HL-60 (cell line): ENCODE data around the gene EPS15.

Experiments used
- DNase-seq, 2 experiments: peaks; one replicate each; pipeline ENCODE4 v3.0.0-alpha.2; 2010 to 2020; ENCODE audit warnings: low read depth in 1 of 2, low spot score in 1 of 2
- H3K27ac ChIP-seq: fragments of 250-450 bp; sonication (Bioruptor Pico); replicated peaks from 2 replicates; pipeline ENCODE4 v1.5.1; 2020; ENCODE audit warnings: mild to moderate bottlenecking, moderate library complexity
- H3K27me3 ChIP-seq: fragments of 250-450 bp; sonication (Bioruptor Pico); 2 replicates; pipeline ENCODE4 v1.5.1; 2021; ENCODE audit warnings: mild to moderate bottlenecking, moderate library complexity; ENCODE audit not compliant: insufficient read depth, poor library complexity, severe bottlenecking
- H3K4me3 ChIP-seq: replicated peaks from 2 replicates; pipeline ENCODE4 v1.5.1; 2011; ENCODE audit warnings: mild to moderate bottlenecking, control low read depth, low read length; ENCODE audit not compliant: insufficient read depth
- GABPA ChIP-seq: IDR thresholded peaks from 2 replicates; pipeline ENCODE4 v1.6.1; 2012; ENCODE audit warnings: low read depth
- POLR2AphosphoS5 ChIP-seq: IDR thresholded peaks from 2 replicates; pipeline ENCODE4 v1.6.1; 2012; ENCODE audit warnings: low read depth
- SPI1 ChIP-seq: IDR thresholded peaks from 2 replicates; pipeline ENCODE4 v1.6.1; 2012; ENCODE audit warnings: low read depth, mild to moderate bottlenecking, borderline replicate concordance
- TF ChIP-seq, protein P1 (sequence below): IDR thresholded peaks from one replicate; pipeline ENCODE4 v1.5.1; 2011; ENCODE audit warnings: low read length, control low read depth, inconsistent platforms; ENCODE audit not compliant: insufficient read depth
- TF ChIP-seq, protein P2 (sequence below): IDR thresholded peaks from 2 replicates; pipeline ENCODE4 v1.6.1; 2012; ENCODE audit warnings: low read depth; ENCODE audit not compliant: insufficient replicate concordance

EPS15 gene

DNA sequence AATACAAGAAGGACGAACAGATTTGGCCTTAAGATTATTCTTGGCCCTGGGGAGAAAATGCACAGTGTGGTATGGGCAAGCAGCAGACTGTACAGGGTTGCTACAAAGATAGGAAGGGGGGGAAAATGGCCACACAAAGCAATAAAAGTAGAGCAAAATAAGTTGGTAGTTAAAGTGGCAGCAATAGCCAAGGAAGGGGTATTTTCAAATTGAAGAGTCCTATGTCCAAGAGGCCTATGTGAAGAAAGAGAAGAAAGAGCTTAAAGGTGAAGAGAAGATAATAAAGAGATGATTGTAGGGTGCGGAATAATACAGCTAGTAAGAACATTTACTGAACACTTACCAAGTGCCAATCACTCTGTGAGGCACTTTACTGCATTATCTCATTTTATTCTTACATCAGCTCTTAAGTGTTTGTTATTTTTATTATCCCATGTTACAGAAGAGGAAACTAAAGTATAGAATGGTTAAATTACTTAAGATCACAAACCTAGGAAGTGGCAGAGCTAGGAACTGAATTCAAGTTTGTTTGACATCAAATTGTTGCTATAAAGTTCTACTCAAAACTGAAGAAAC, 100.6 kb downstream of the EPS15 start:
- Histone ChIP-seq H3K4me3 (no peak overlapping the region), H3K27me3 (no peaks in the 10 kb centered on the region), H3K27ac (no peak overlapping the region)
- TF ChIP-seq GABPA, result no peak
- TF ChIP-seq, protein P1, sequence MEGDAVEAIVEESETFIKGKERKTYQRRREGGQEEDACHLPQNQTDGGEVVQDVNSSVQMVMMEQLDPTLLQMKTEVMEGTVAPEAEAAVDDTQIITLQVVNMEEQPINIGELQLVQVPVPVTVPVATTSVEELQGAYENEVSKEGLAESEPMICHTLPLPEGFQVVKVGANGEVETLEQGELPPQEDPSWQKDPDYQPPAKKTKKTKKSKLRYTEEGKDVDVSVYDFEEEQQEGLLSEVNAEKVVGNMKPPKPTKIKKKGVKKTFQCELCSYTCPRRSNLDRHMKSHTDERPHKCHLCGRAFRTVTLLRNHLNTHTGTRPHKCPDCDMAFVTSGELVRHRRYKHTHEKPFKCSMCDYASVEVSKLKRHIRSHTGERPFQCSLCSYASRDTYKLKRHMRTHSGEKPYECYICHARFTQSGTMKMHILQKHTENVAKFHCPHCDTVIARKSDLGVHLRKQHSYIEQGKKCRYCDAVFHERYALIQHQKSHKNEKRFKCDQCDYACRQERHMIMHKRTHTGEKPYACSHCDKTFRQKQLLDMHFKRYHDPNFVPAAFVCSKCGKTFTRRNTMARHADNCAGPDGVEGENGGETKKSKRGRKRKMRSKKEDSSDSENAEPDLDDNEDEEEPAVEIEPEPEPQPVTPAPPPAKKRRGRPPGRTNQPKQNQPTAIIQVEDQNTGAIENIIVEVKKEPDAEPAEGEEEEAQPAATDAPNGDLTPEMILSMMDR, result no peak
- DNase-seq, result no peak

DNA sequence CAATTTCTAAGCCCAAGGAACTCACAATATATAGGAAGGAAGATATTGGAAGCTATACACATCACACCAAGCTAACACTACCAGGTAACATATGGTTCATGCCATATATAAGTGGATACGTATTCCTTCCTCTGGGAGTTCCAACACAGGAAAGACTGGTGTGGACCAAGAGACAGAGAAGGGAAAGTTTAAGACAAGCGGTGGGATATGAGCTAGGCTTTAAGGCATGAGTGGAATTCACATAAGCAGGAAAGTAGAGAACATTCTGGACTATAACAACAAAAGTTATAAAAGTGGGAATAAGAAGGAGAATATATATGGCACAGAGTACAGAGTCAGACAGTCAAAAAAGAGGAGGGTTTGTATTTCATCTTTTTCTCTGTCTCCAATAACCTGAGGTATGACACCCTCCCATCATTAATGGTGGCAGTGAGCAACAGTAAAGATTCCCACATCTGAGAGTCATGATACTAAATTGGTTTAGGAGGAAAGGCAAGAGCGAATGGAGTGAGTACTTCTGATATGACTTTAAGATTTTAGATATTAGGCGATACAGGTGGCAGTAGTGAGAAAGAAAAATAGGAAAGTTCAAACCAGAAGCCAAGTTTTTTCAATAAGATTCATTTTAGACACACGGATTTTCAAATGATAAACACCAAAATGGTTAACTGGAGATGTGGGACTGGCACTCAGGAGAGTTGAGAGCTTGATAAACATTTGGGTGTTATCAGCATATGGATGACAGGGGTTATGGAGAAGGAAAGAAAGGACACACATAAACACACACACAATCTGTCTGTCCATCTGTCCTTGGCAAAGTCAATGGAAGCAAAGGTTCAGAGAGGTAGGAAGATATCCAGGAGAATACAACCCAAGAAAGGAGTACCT, 101.3 kb downstream of the EPS15 start:
- TF ChIP-seq SPI1 (no peak), POLR2AphosphoS5 (no peak), GABPA (no peak)
- TF ChIP-seq, protein P2, sequence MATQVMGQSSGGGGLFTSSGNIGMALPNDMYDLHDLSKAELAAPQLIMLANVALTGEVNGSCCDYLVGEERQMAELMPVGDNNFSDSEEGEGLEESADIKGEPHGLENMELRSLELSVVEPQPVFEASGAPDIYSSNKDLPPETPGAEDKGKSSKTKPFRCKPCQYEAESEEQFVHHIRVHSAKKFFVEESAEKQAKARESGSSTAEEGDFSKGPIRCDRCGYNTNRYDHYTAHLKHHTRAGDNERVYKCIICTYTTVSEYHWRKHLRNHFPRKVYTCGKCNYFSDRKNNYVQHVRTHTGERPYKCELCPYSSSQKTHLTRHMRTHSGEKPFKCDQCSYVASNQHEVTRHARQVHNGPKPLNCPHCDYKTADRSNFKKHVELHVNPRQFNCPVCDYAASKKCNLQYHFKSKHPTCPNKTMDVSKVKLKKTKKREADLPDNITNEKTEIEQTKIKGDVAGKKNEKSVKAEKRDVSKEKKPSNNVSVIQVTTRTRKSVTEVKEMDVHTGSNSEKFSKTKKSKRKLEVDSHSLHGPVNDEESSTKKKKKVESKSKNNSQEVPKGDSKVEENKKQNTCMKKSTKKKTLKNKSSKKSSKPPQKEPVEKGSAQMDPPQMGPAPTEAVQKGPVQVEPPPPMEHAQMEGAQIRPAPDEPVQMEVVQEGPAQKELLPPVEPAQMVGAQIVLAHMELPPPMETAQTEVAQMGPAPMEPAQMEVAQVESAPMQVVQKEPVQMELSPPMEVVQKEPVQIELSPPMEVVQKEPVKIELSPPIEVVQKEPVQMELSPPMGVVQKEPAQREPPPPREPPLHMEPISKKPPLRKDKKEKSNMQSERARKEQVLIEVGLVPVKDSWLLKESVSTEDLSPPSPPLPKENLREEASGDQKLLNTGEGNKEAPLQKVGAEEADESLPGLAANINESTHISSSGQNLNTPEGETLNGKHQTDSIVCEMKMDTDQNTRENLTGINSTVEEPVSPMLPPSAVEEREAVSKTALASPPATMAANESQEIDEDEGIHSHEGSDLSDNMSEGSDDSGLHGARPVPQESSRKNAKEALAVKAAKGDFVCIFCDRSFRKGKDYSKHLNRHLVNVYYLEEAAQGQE, result no peak
- TF ChIP-seq, protein P1, result no peak
- Histone ChIP-seq H3K27me3 (no peaks in the 10 kb centered on the region), H3K27ac (no peak overlapping the region), H3K4me3 (no peak overlapping the region)
- no peak for DNase-seq

DNA sequence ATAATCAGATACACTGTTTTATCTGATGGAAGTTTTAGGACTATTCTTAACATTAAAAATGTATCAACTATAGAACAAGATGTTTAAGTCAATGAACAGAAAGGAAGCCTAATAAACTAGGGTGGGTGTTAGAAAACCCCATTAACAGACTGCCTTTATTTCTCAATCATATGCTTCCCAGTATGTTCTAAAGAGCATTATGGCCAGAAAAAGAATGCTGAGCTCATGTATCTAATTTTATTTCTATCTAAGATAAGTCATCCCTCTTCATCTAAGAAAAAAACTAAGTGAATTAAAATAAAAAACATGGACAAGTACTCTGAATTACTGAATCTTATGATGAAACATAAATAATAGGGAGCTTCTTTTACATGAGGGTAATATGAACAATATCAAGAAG, 102.2 kb downstream of the EPS15 start:
- H3K4me3 ChIP-seq, result no peak overlapping the region
- no peak for DNase-seq

More for the DNA sequence above, 102.2 kb downstream of the EPS15 start:
- H3K27me3 ChIP-seq, result no peaks in the 10 kb centered on the region
- H3K27ac ChIP-seq, result no peak overlapping the region
- TF ChIP-seq, protein P2, result no peak
- no peak for TF ChIP-seq POLR2AphosphoS5
- no peak for TF ChIP-seq SPI1
- TF ChIP-seq, protein P1, result no peak
- no peak for TF ChIP-seq GABPA
